Kidney glomerular epithelial cell (primary cell): ENCODE measurements around the gene LONP2.
"Not testable (repeated sequence)": the region's sequence is repeated elsewhere in the genome, so short reads cannot be mapped to it uniquely, and the experiment has no call there.

Source experiments
- DNase-seq: peaks from one replicate; lab custom pipeline; 2025; lab: John Stamatoyannopoulos, UW

Gene LONP2

GRCh38 chr16:48369765-48370164 lies 125.7 kb downstream of the LONP2 start:
- DNase-seq: no peak

- no peak for DNase-seq
Measured at GRCh38 chr16:48370229-48370628, 126.1 kb downstream of the LONP2 start.

DNA sequence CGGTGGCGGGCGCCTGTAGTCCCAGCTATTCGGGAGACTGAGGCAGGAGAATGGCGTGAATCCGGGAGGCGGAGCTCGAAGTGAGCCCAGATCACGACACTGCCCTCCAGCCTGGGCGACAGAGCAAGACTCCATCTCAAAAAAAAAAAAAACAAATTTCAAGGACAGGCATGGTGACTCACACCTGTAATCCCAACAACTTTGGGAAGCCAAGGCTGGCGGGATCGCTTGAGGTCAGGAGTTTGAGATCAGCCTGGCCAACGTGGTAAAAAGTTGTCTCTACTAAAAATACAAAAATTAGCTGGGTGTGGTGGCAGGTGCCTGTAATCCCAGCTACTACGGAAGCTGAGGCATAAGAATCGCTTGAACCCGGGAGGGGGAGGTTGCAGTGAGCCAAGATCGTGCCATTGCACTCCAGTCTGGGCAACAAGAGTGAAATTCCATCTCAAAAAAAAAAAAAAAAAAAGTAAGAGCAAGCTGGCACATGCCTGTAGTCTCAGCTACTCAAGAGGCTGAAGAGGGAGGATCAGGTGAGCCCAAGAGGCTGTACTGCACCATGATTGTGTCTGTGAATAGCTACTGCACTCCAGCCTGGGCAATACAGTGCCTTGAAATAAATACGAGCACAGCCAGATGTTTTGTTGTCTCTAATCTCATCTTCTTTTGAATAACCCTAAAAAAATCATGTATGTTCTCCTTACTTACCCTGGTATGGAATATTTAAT lies 126.7 kb downstream of the LONP2 start:
- not testable (repeated sequence) for DNase-seq

DNA sequence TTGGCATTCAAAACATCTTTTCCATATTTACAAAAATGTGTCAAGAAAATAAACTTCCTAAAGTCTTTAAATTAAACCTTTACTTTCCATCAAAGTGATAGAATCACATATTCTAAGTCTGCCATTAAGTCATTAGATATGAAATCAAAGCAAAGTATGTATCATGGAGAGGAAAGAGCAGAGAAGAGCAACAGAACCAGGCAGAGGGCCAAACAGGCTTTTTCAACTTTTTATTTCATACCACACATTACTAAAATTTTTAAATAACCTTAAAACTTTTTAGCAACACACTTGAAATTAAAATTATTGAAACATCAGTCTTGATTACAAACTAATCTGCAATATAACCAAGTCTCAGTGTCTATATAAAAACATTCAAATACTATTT lies 127.3 kb downstream of the LONP2 start:
- DNase-seq: no peak

DNA sequence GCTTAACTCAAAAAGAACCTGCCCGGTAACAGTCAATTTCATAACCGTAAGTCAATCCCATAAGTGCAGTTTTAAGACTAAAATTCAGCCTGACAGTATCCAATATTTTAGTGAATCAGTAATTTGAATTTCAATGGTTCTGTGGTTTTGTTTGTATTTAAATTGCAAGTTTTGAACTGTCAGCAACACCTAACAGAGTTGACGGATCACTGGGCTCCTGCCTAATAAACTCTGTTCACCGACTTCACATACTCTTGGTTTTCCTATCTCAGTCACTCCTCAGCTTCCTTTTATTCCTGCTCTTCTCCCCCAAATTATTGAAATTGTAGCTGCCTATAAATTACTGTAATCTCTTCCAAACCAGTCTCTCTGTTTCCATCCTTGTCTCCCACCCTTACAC lies 128.6 kb downstream of the LONP2 start:
- DNase-seq: no peak

- DNase-seq: no peak
Measured at GRCh38 chr16:48373258-48374029, 129.3 kb downstream of the LONP2 start.

DNA sequence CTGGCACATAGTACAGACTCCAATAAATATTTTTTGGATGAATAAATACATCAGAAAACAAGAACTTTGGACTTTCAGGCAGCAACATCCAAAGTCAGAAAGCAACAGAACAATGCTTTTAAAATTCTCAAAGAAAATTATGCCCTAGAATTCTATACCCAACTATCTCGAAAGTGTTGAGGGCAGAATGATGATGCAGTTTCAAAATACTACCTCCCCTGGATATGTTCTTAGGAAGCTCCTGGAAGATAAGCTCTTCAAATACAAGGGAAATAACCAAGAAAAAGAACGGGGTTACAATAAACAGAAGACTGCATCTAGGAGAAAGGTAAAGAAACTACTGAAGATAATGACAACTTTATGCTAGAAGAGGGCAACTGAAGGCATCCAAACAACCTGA lies 130.2 kb downstream of the LONP2 start:
- no peak for DNase-seq

DNA sequence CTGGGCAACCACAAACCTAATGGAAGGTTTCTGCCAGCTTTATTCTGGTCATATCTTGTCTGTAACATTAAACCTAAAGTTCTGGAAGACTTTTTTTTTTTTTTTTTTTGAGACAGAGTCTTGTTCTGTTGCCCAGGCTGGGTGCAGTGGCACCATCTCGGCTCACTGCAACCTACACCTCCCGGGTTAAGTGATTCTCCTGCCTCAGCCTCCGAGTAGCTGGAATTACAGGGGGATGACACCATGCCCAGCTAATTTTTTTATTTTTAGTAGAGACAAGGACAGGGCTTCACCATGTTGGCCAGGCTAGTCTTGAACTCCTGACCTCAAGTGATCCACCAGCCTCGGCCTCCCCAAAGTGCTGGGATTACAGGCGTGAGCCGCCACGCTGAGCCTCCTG lies 133.2 kb downstream of the LONP2 start:
- not testable (repeated sequence) for DNase-seq

- no peak for DNase-seq
Measured at GRCh38 chr16:48378276-48378675, 134.2 kb downstream of the LONP2 start.

GRCh38 chr16:48378836-48379235 lies 134.7 kb downstream of the LONP2 start:
- DNase-seq: no peak

GRCh38 chr16:48381201-48381600 lies 137.1 kb downstream of the LONP2 start:
- DNase-seq: no peak

- DNase-seq: no peak
Measured at GRCh38 chr16:48382131-48382530, 138.0 kb downstream of the LONP2 start.

- peak; percentile 19 for DNase-seq
Measured at GRCh38 chr16:48383009-48383876, 139.1 kb downstream of the LONP2 start.

DNA sequence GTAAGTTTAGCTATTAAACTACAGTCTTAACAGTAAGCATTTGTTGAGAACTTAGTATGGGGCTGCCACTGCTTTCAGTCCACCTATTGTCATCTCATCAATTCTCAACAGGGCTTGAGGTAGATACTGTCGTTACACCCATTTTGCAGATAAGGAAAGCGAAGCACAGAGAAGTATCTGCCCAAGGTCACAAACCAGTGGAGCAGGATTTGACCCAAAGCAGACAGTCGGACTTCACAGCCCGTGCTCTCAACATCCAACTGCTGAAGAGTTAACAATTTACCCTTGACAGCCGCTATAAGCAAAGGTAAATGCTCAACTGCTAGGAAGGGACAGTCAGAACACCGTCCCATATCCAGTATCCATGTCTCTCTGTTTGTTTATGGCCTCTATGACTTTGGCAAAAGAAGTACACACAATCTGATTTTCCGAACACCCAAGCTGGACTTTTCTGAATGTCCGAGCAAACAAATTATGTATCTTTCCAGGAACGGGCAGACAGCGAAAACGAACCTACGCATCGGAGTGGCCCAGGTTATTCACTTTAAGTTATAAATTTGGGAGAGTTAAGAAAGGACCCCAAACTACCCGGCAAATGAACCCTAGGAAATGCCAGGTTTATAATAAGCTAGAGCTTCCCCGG lies 139.9 kb downstream of the LONP2 start:
- peak; percentile 17 for DNase-seq

GRCh38 chr16:48384520-48385252 lies 140.6 kb downstream of the LONP2 start:
- no peak for DNase-seq

DNA sequence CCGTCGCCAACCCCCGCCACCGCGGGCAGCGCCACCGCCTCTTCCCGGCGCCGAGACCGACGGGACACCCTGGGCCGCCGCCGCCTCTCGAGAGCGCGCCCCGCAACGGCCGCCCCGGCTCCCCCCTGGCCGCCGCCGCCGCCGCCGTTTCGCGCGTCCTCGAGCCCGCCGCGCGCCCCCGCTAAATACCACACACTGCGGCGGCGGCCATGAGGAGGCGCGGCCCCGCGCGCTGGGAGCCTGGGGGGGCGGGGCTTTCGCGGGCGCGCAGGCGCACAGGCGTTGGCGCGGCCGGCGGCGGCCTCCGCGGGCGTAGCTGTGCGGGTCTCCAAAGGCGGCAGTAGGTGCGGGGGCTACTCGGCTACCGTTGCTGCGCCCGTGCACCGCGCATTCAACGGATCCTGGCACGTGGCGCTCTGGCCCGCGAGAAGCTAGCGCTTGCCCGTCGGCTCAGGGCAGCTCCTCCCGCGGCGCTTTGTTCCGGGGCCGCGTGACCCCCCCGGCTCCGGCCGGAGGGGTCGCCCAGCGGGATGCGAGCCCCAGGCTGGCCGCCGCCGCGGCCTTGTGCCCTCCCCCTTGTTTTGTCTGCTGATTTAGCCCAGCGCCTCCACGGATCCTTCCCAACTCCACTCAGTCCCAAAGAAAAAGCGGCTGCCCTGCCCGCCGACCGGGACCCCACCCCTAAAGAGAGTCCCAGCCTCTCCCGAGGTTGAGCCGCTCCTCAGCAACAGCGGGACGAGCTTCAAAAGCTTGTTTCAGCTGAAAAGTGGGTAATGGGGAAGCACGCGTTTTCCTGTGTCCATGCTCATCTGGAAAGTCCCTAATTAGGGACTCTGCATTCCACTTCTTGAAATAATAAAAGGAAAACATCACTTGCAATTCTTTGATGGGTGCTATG lies 141.4 kb downstream of the LONP2 start, which contains the start of gene SIAH1:
Gene SIAH1 (minus strand): TSS at position 161 of the 898 bp plus-strand sequence. CDS start 22,985 bp downstream, outside the sequence.
- DNase-seq: peak; percentile 57

- DNase-seq: no peak
Measured at GRCh38 chr16:48386559-48387312, 142.6 kb downstream of the LONP2 start.

DNA sequence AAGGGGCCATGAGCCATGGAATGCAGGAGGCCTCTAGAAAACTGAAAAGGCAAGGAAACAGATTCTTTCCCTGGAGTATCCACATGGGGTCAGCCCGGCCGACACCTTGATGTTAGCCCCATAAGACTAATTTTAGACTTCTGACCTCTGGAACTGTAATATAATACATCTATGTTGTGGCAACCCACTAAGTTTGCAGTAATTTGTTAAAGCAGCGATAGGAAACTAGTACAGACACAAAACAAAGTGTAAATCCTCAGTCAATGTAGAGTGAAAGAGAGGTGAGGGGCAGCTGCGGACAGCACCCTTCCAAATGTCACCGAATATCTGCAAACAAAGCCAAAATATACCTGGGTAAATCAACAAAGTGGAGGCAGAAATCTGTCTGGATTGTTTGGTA lies 148.3 kb downstream of the LONP2 start:
- no peak for DNase-seq
